Skin of body (tissue), 2 donors: ENCODE results near the gene TEX29. TPM values are rescaled to one million over a fixed set of nuclear protein-coding genes. Genes with fewer than 3 reads are reported as not detected.

Experiments
- DNase-seq: peaks from one replicate; lab custom pipeline; 2025; lab: John Stamatoyannopoulos, UW
- total RNA-seq: library from RNA; depleted of rRNA; stranded (reverse); fragments of >200 nt; gene quantifications from one replicate; pipeline ENCODE4 v1.2.3, GENCODE V29; 2014

TEX29 gene
- total RNA-seq, 1 donor from 2014 or later: 0.49 TPM

GRCh38 chr13:111367340-111367739 lies 46.9 kb downstream of the TEX29 start:
- no peak for DNase-seq

- no peak for DNase-seq
These were observed 47.6 kb downstream of the TEX29 start for GRCh38 chr13:111368091-111368490.

- DNase-seq: no peak
These were observed 49.7 kb downstream of the TEX29 start for GRCh38 chr13:111370147-111370546.

- no peak for DNase-seq
These were observed 50.4 kb downstream of the TEX29 start for GRCh38 chr13:111370570-111371535.

- no peak for DNase-seq
These were observed 51.3 kb downstream of the TEX29 start for GRCh38 chr13:111371720-111372119.

GRCh38 chr13:111372651-111373425 lies 52.4 kb downstream of the TEX29 start:
- no peak for DNase-seq

GRCh38 chr13:111373486-111373885 lies 53.0 kb downstream of the TEX29 start:
- no peak for DNase-seq

GRCh38 chr13:111380431-111380830 lies 60.0 kb downstream of the TEX29 start:
- DNase-seq: no peak

GRCh38 chr13:111382411-111382810 lies 62.0 kb downstream of the TEX29 start:
- no peak for DNase-seq

- DNase-seq: no peak
These were observed 62.4 kb downstream of the TEX29 start for GRCh38 chr13:111382877-111383276.

GRCh38 chr13:111383591-111384440 lies 63.4 kb downstream of the TEX29 start:
- DNase-seq: no peak

- no peak for DNase-seq
These were observed 64.2 kb downstream of the TEX29 start for GRCh38 chr13:111384441-111385182.

GRCh38 chr13:111385183-111385857 lies 64.9 kb downstream of the TEX29 start:
- no peak for DNase-seq

- no peak for DNase-seq
These were observed 66.8 kb downstream of the TEX29 start for GRCh38 chr13:111387026-111387871.

- no peak for DNase-seq
These were observed 67.6 kb downstream of the TEX29 start for GRCh38 chr13:111387945-111388600.

GRCh38 chr13:111388851-111389500 lies 68.5 kb downstream of the TEX29 start:
- no peak for DNase-seq

- DNase-seq: no peak
These were observed 69.4 kb downstream of the TEX29 start for GRCh38 chr13:111389621-111390521.
